HepG2 (cell line): Measurements from ENCODE around the gene MVP. TPM values are rescaled to one million over a fixed set of nuclear protein-coding genes. Genes with fewer than 3 reads are reported as not detected.

Experiments used
- BCL6 ChIP-seq: IDR thresholded peaks from 2 replicates; pipeline ENCODE4 v1.6.1; 2016; ENCODE audit warnings: missing genetic modification reagents, missing compliant biosample characterization
- BORCS8-MEF2B ChIP-seq: sonication (generic); formaldehyde crosslinking; IDR thresholded peaks from 2 replicates; pipeline ENCODE4 v1.8.0; 2022; ENCODE audit warnings: mild to moderate bottlenecking, missing genetic modification reagents
- CAMTA2 ChIP-seq: sonication (generic); formaldehyde crosslinking; IDR thresholded peaks from 2 replicates; pipeline ENCODE4 v1.4.0; 2020; ENCODE audit warnings: mild to moderate bottlenecking, missing genetic modification reagents, borderline replicate concordance
- EEA1 ChIP-seq: sonication (generic); formaldehyde crosslinking; IDR thresholded peaks from 2 replicates; pipeline ENCODE4 v1.5.1; 2020; ENCODE audit warnings: mild to moderate bottlenecking, missing genetic modification reagents, borderline replicate concordance
- NCOR1 ChIP-seq: fragments of 200-600 bp; sonication (generic); IDR thresholded peaks from 2 replicates; pipeline ENCODE4 v1.7.0; 2017; ENCODE audit warnings: antibody characterized with exemption, low read length, borderline replicate concordance
- RBM22 ChIP-seq: fragments of 200-400 bp; formaldehyde crosslinking; optimal IDR thresholded peaks from 2 replicates; pipeline ENCODE3; 2017; ENCODE audit warnings: mild to moderate bottlenecking, low read length, moderate library complexity
- TMF1 ChIP-seq: sonication (generic); formaldehyde crosslinking; IDR thresholded peaks from 2 replicates; pipeline ENCODE4 v1.8.1; 2022; ENCODE audit warnings: low read depth, missing genetic modification reagents
- ZBTB34 ChIP-seq: sonication (generic); formaldehyde crosslinking; IDR thresholded peaks from 2 replicates; pipeline ENCODE4 v1.8.0; 2022; ENCODE audit warnings: mild to moderate bottlenecking, missing genetic modification reagents
- ZNF101 ChIP-seq: sonication (generic); formaldehyde crosslinking; IDR thresholded peaks from 2 replicates; pipeline ENCODE4 v1.4.0; 2020; ENCODE audit warnings: mild to moderate bottlenecking, low read depth, missing genetic modification reagents, borderline replicate concordance
- ZNF318 ChIP-seq: sonication (generic); formaldehyde crosslinking; IDR thresholded peaks from 2 replicates; pipeline ENCODE4 v1.4.0; 2020; ENCODE audit warnings: mild to moderate bottlenecking, missing genetic modification reagents
- ZNF510 ChIP-seq: sonication (generic); formaldehyde crosslinking; IDR thresholded peaks from 2 replicates; pipeline ENCODE4 v1.4.0; 2020; ENCODE audit warnings: low read depth, mild to moderate bottlenecking, missing genetic modification reagents
- ZNF660 ChIP-seq: sonication (generic); formaldehyde crosslinking; IDR thresholded peaks from 2 replicates; pipeline ENCODE4 v1.5.1; 2020; ENCODE audit warnings: mild to moderate bottlenecking, low read depth, missing genetic modification reagents, borderline replicate concordance
- ZNF800 ChIP-seq: sonication (generic); formaldehyde crosslinking; IDR thresholded peaks from 2 replicates; pipeline ENCODE4 v1.4.0; 2020; ENCODE audit warnings: missing genetic modification reagents
- ZUFSP ChIP-seq: sonication (generic); formaldehyde crosslinking; IDR thresholded peaks from 2 replicates; pipeline ENCODE4 v1.9.0; 2021; ENCODE audit warnings: missing genetic modification reagents, mild to moderate bottlenecking, borderline replicate concordance
- polyA plus RNA-seq, 8 experiments: library from polyadenylated mRNA; depleted of rRNA in 3 of 8; stranded (reverse) in 7 of 8; unstranded in 1 of 8; fragments of >200 nt; fragmentation: Illumina TruSeq in 4 of 8; extraction: Trizol in 4 of 8; gene quantifications; 2 replicates each; pipeline versions ENCODE4 v1.2.1 to v1.2.3, GENCODE V29; 2011 to 2016; ENCODE audit warnings: low read depth in 4 of 8, missing spikeins in 1 of 8, mixed read lengths in 1 of 8; ENCODE audit not compliant: insufficient read depth in 1 of 8
- total RNA-seq, 5 experiments: library from RNA; depleted of rRNA; stranded (reverse); fragments of >200 nt; fragmentation: Illumina TruSeq; extraction: Trizol; gene quantifications; 2 replicates each; pipeline ENCODE4 v1.2.3, GENCODE V29; 2016; ENCODE audit warnings: low read depth in 1 of 5

The MVP gene
- total and polyA plus RNA-seq, 2 of the 13 experiments (the other 11 are each of a cell fraction or from before 2014, with no cell fraction given), result 22.9 to 43.5 TPM

- TF ChIP-seq ZNF318 (peak; percentile 72; the same call in 1 of the 2 replicates), CAMTA2 (no peak), ZNF660 (CRISPR knock-in tag) (no peak), ZBTB34 (no peak; the same call in 1 of the 2 replicates), ZNF510 (CRISPR knock-in tag) (no peak), BORCS8-MEF2B (peak; percentile 96), NCOR1 (no peak; the same call in 1 of the 2 replicates), EEA1 (CRISPR knock-in tag) (peak; percentile 97; the same call in 1 of the 2 replicates), TMF1 (CRISPR knock-in tag) (peak; percentile 95), ZNF800 (peak; percentile 85), ZUFSP (CRISPR knock-in tag) (no peak), ZNF101 (peak; percentile 60; the same call in 1 of the 2 replicates), RBM22 (peak; percentile 90), BCL6 (CRISPR knock-in tag) (peak; percentile 69)
These were observed 14.8 kb upstream of the MVP start (continued) for GRCh38 chr16:29805232-29806098.
